Prostate gland (tissue), 2 donors: ENCODE measurements around the gene ANO3.

Source experiments
- CTCF ChIP-seq, 4 experiments: fragments of 200-600 bp in 2 of 4; fragments of 450-650 bp in 2 of 4; sonication (generic) in 2 of 4; IDR thresholded peaks; 1 replicate in 3 of 4; 2 replicates in 1 of 4; pipeline ENCODE4 v1.5.1; 2016 to 2019; ENCODE audit warnings: antibody characterized with exemption in 4 of 4, mild to moderate bottlenecking in 2 of 4, moderate library complexity in 2 of 4
- POLR2A ChIP-seq: fragments of 450-650 bp; IDR thresholded peaks from one replicate; pipeline ENCODE4 v1.6.1; 2016; ENCODE audit warnings: antibody characterized with exemption, mild to moderate bottlenecking
- POLR2AphosphoS5 ChIP-seq: sonication (generic); formaldehyde crosslinking; IDR thresholded peaks from one replicate; pipeline ENCODE4 v1.6.1; 2017; ENCODE audit warnings: antibody characterized with exemption

GRCh38 chr11:26443617-26444016 is 111.7 kb downstream of the ANO3 start:
- TF ChIP-seq CTCF (IDR thresholded peaks at IDR 0.05) = no peak
- no peak for TF ChIP-seq POLR2A
- no peak for TF ChIP-seq POLR2AphosphoS5
